Activated CD8-positive, alpha-beta memory T cell treated with anti-CD3 and anti-CD28 coated beads for 24 hours (primary cell): ENCODE results near the gene PTK7.
"Not testable (repeated sequence)": the region's sequence is repeated elsewhere in the genome, so short reads cannot be mapped to it uniquely, and the experiment has no call there.

Experiments used
- DNase-seq: peaks from one replicate; pipeline ENCODE4 v3.0.0-alpha.2; 2020

Gene PTK7

DNA sequence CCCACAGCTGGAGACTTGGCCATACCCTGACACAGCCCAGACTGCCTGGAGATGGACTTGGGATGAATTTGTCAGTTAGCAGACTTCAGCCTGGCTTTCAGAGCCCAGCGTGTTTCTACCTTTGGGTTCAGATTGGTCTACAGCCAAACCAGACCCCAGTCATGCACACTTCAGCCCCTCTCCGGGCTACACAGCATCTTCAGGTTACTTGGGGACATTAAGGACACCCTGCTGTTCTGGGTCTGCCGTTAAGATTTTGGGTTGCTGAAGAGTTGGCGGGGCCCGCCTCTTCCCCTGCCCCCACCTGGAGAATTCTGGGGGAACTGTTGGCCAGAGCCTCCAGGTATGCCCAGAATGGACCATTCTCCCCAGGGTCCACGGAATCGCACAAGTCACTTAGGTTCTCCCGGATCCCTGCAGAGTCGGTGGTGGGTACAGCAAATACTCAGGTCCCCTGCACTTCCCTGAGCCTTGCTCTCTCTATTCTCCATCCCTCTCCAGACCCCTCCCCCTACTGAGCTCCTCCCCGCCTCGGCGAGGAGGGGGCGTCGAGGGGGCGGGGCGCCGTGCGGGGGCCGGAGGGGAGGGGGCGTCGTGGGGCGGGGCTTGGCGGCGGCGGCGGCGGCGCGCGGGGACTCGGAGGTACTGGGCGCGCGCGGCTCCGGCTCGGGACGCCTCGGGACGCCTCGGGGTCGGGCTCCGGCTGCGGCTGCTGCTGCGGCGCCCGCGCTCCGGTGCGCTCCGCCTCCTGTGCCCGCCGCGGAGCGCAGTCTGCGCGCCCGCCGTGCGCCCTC is at the start of gene PTK7:
TSS of gene PTK7 (plus strand) at position 645 of the 794 bp plus-strand sequence. CDS start 175 bp downstream, outside the sequence.
- peak; percentile 63 for DNase-seq

DNA sequence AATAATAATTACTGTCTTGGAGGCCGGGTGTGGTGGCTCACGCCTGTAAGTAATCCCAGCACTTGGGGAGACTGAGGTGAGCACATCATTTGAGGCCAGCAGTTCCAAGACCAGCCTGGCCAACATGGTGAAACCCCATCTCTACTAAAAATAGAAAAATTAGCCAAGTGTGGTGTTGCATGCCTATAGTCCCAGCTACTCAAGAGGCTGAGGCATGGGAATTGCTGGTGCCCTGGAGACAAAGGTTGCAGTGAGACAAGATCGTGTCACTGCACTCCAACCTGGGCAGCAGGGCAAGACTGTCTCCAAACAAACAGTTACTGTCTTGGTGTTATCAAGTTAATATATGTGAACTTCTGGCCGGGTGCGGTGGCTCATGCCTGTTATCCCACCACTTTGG is 49.7 kb upstream of the PTK7 start:
- DNase-seq = no peak

- no peak for DNase-seq
These were observed 47.0 kb upstream of the PTK7 start for GRCh38 chr6:43029120-43029519.

DNA sequence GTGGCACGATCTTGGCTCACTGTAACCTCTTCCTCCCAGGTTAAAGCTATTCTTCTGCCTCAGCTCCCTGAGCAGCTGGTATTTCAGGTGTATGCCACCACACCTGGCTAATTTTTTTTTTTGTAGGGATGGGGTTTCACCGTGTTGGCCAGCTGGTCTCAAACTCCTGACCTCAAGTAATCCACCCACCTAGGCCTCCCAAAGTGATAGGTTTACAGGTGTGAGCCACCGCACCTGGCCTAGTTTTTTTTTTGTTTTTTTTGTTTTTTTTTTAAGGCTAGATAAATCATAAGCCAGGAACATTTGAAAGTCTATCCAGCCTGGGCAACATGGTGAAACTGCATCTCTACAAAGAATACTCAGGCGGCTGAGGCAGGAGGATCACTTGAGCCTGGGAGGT is 43.8 kb upstream of the PTK7 start:
- no peak for DNase-seq

DNA sequence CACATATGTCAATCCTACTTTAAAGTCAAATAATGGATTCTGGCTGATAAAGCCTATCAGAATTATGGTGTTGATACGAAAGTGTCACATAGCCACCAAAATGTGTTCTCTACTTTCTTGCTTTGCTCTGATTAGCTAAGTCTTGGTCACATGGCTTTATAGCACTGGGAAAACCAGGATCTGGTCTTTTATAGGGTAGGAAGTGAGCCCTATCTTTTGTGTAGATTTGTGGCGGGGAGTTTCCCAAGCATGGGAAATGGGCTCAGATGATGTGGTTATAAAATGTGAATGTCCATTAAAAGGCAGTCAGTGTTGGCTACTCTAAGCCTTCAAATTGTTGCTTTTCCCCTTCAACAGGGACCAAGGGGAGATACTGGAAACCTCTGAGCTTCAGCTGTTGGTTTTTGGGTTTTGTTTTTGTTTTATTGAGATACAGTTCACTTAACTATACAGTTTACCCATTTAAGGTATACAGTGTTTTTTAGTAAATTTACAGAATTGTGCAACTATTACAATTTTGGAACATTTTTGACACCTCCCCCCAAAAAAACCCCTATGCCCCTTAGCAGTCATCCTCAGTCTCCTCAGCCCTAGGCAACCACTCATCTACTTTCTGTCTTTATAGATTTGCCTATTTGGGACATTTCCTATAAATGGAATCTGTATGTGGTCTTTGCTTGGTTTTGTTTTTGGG is 42.5 kb upstream of the PTK7 start:
- no peak for DNase-seq

DNA sequence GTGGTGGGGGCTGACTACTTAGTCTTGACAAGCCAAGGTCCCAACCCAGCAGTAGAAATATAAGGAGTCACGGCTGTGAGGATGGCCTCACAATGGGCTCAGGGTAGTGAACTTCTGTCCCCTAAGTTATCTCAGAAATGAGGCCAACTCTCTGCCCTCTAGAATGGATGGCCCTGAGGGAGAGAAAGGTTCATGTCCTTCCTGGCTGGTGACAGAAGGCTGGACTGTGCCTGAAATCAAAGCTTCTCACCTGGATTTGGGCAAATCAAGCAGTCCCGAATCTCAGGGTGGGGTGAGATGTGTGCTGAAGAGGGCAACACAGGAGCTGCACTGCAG is 42.0 kb upstream of the PTK7 start:
- DNase-seq = no peak

DNA sequence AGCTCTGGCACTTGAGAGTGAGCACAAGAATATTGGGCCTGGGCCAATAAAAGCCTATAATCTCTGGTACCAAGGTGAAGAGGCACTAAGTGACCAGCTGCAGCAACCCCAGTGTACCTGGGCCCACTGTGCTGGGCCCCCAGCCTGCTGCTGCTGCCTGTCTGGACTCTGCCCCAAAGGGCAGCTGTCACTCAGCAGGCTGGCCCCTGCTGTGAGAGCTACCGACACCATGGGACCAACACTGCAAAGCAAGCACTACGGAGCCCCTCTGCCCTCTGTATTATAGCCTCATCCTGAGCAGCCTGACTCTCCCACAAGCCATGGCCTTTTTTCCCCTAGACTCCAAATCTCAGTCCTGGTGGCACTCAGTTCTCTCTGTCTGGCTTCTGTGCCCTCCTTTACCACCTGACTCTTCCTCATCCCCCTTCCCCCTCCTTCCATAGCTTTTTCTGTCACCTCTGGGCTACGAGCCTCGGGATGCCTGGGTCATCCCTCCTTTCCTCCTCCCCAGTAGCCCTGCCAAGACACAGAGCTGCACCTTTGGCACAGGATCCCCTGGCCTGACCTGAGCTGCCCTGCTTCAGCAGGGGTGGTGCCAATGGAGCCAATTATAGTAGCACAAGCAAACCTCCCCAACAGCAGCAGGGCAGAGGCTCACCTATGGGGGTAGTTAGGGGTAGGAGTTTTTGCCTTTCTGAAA is 40.5 kb upstream of the PTK7 start:
- no peak for DNase-seq

DNA sequence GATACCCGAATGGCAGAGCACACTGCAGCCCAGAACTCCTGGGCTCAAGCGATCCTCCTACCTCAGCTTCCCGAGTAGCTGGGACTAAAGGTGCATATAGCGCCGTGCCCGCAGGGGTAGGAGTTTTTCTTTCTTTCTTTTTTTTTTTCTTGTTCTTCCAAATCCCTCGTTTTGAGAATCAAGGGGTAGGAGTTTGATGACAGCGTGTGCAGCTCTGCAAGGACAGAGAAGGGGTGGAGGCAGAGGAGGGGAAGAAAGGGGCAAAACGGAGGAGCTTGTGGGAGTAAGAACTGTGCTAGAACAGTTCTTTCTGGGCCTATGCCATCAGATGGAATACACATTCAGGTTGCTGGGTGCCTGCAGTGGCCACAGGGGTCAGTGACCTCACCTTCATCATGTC is 39.4 kb upstream of the PTK7 start:
- no peak for DNase-seq

- DNase-seq = no peak
These were observed 38.9 kb upstream of the PTK7 start for GRCh38 chr6:43037197-43037596.

DNA sequence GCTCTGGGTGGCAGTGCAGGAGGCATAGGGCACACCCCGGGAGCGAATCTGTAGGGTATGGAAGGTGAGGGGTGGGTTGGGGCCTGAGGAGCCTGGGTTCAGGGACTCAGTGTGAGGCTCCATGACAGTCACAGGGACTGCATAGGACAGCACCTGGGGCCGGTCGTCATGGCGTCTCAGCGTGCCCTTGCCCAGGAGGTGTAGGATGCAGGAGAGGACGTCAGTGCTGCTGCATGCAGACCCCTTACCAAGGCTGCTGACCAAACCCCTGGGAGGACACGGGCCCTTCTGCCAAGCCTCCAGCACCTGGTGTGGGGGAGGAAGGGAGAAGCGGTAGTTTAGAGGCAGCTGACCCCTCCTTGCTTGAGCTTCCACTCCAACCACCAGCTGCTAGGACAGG is 38.4 kb upstream of the PTK7 start:
- DNase-seq = no peak

DNA sequence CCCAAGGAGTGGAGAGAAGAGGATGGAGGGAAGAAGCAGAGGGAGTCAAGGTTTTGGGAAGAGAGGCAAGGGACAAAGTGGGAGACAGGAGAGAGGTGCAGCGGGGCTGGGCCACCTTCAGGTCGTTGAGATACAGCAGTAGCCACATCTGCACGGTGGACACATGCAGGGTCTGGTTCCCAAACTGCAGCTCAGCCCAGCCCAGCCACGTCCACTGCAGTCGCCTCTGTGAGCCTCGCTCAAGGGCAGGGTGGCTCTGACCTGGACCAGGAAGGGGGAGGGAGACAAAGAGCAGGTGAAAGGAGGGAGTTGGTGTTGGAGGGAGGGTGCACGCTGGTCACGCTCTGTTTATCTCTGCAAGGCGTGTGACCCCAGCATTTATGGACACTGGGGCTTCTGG is 37.4 kb upstream of the PTK7 start:
- DNase-seq = no peak

GRCh38 chr6:43040542-43041257 is 35.4 kb upstream of the PTK7 start:
- no peak for DNase-seq

- DNase-seq = not testable (repeated sequence)
These were observed 34.6 kb upstream of the PTK7 start for GRCh38 chr6:43041475-43041874.

DNA sequence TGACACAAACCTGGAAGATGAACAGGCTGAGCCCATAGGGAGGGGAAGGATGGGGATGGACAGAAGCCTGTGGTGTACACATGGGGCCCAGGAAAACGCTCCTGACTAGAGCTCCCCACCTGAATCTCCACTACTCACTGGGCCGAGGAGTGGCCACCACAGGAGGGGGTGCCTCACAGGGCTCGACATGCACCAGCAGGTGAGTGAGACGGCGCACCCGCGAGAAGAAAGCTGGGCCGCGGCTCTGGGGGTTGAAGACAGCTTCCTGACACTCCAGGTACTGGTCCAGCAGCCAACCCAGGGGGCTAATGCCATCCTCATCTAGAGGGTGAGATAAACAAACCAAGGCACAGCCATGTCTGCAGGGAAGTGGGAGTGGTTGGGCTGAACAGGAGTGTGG is 32.8 kb upstream of the PTK7 start:
- no peak for DNase-seq

- no peak for DNase-seq
These were observed 30.7 kb upstream of the PTK7 start for GRCh38 chr6:43045371-43045930.

- no peak for DNase-seq
These were observed 28.1 kb upstream of the PTK7 start for GRCh38 chr6:43047998-43048397.

DNA sequence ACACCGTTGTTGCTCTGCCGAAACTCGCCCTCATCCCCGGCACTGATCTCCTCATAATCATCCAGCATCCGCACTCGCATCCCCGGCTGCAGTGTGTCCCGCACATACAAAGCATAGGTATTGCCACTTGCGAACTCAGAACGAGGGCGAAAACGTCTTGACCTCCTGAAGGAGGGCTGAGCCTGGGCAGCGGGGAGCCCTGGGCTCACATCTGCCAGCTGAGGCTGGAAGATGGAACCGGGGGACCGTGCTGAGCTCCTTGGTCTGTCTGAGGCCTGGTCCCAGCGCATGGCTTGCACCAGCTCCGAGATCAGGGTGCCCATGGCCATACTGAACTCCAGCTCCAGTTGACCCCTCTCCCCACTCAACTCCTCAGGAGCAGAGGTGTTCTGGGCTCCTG is 25.1 kb upstream of the PTK7 start:
- no peak for DNase-seq

- no peak for DNase-seq
These were observed 23.8 kb upstream of the PTK7 start for GRCh38 chr6:43052225-43052841.

DNA sequence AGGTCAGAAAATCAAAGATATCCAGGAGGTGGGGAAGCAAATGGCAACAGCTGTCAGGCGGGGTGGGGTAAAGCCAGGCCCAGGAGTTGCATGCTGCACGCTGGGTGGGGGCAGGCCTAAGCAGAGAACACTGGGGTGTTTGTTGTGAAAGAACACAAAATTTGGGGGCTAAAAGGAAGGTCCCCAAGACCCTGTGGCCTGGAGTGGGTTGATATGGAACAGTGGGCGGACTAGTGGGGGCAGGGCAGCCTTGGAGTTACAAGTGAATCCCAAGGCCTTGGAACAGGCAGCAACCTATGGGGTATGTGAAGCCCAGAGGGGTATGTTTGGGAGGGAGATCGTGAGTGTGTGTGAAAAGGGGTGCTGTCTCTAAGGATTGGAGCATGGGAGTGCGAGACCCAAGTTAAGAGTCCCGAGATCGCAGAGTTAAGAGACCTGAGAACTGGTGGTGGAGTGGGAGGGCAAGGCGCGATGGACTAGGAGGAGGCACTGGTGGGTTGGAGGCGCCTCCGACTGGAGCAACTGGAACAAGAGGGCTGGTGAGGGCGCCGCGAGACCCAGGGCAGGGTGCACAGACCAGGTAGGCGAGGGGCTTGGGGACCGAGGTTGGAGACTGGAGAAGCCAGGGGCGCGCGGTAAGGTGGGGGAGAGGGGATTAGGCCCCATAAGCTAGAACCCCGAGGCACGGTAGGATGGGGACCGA is 23.1 kb upstream of the PTK7 start:
- no peak for DNase-seq

GRCh38 chr6:43053545-43054205 is 22.4 kb upstream of the PTK7 start, which contains the start of gene CUL7:
CUL7 (minus strand) TSS chr6:43053851; CDS start chr6:43052788, 1,063 bp downstream.
- DNase-seq = peak; percentile 94
